Measurements from ENCODE around the gene SLC2A4.
A peak's percentile ranks its signal among the peaks of the same experiment; 100 is the strongest.

The SLC2A4 gene

DNA sequence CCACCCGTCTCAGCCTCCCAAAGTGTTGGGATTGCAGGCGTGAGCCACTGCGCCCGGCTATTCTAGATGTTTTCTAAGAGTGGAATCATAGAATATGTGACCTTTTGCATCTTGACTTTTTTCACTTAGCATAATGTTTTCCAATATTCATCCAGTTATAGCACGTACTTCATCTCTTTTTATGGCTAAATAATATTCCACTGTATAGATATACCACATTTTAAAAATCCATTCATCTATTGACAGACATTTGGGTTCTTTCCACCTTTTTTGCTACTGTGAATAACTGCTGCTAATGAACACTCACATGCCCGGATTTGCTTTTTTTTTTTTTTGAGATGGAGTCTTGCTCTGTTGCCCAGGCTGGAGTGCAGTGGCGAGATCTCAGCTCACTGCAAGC lies 22.7 kb downstream of the SLC2A4 start:
- no peak for FAIRE-seq
- no peak for DNase-seq (ENCODE audit: low spot score)

DNA sequence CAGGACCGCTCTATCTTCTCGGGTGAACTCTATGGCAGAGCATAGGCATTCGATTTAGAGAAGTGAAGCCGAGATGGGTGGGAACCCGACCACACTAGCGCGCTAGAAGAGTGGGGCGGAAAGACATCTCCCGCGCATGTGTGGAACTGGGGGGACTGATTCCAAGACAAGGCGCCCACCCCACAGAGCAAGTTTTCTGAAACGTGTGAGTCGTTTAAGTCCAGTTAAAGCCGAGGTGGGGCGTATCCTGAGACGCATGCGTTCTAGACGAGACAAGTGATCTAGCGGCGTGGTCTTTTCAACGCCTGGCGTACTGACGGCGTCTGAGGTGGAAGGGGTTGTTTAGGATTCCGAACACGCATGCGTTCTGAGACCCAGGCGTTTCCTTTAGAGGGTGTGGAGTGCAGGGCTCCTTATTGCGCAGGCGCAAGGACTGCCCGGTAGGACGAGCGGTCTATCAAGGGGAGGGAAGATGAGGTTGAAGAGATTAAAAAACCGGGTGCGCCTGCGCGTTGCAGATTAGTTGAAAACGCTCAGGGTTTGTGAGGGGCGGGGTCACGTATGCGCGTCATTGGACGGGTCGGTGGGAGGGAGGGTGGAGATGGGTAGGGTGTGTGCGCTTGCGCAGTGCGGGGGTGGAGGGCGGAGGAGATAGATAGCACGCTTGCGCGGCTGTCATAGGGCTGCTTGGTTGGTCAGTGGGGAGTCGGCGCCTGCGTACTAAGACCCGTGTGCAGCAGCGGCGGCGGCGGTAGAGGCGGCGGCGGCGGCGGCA lies 25.6 kb downstream of the SLC2A4 start, which contains the start of gene EIF5A:
Gene EIF5A (plus strand): TSS at position 718 of the 775 bp plus-strand sequence. CDS start 2,008 bp downstream, outside the sequence.
- peak; percentile 93 for FAIRE-seq

DNA sequence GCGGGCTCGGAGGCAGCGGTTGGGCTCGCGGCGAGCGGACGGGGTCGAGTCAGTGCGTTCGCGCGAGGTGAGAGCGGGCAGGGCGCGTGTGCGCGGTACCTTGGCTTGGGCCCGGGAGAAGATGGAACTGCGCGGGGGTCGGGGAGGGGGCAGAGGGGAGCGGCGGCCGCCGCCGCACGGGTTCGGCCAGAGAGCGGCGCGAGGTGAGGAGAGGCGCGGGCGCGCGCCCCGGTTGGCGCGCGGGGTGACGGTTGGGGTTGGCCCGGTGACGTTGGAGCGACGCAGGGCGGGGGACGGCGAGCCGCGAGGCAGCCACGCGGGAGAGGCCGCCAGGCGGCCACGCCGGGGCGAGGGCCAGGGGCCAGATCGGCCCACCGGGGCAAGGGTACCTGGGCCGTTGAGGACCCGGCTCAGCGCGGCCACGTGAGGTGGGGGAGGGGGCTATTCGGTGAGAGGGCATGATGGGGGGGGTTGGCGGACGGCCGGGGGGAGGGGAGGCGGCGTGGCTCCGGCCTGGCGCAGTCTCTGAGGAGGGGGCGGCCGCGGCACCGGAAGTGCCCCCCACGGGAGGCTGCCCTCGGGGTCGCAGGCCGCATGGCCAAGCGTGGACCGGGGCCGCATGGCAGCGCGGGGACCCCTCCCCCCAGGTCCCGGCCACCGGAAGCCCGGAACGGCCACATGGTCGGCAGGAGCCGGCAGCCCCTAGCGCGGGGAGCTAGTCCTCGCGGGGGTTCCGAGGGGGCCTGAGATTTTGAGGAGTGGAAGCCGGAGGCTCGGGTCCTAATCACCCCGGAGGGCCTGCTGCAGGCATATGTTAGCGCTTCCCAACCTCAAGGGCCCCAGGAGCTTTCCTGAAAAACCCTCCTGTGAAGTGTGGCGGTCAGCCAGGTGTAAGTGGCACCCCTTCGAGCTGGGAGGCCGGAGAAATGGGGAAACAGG lies 26.4 kb downstream of the SLC2A4 start:
- DNase-seq (ENCODE audit: low spot score) (peak; percentile 26), FAIRE-seq (no peak)

More for the DNA sequence above, 25.6 kb downstream of the SLC2A4 start, which contains the start of gene EIF5A:
- peak; percentile 94 for DNase-seq (ENCODE audit: low spot score)

DNA sequence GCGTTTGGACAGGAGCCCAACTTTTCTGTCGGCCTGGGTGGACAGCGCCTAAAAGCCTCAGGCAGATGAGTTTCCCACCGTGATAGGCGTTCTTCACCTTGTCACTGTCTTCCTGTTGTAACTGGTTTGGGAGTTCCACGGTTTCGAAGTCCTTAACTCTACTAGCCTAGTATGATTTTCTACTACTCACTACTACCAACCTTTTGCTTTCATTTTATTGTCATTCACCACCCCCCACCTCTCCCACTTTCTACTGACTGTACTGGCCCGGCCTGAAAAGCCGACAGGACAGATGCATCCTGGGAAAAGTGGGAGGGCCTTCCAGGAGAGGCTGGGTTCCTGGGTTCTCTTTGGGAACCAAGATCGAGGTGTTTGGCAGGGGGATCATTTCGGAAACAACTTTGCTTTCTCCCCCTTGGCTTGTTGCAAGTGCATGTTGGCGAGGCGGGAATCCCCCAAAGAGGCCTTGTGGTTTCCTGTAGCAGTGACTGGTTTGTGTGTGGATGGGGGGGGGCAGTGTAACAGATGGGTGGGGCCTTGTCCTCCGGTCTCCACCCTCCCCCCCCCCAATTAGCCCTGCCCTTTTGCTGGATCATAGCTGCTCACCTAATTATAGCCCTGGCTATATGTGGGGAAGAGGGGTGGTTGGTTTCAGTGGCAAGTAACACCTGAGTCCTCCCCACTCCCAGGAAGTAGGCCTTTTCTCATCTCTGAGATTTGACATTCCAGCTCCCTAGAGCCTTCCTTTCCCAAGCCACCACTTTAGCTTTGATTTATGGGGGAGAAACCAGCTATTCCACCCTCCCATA lies 27.3 kb downstream of the SLC2A4 start:
- DNase-seq (ENCODE audit: low spot score) (peak; percentile 67), FAIRE-seq (no peak)

DNA sequence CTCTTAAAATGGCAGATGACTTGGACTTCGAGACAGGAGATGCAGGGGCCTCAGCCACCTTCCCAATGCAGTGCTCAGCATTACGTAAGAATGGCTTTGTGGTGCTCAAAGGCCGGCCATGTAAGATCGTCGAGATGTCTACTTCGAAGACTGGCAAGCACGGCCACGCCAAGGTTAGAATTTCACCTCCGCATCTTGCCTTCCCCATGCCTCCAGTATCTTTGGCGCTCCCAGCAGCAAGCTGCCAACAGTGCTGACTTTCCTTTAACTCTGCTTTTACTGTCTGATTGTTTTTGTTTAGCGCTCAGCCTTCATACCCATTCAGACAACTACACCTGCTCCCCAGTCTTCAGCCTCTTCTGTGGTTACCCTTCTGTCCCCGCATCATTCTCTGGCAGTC lies 28.1 kb downstream of the SLC2A4 start:
- no peak for FAIRE-seq

DNA sequence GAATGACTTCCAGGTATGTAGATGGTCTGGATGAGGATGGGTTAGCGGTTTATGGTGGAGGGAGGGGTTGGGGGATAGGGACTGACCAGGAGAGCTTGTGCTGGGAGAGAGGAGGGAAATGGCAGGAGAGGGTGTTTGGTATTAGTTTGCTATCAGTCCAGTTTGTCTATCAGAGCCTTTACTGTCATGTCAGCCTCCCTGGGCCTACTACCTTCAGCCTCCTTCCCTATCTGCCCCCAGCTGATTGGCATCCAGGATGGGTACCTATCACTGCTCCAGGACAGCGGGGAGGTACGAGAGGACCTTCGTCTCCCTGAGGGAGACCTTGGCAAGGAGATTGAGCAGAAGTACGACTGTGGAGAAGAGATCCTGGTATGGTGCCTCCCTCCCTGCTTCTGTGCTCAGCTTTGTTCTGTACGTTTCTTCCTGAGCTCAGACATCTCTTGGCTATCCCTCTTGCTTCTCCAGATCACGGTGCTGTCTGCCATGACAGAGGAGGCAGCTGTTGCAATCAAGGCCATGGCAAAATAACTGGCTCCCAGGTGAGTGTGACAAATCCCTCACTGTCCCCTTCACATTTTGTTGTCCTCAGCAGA lies 29.7 kb downstream of the SLC2A4 start:
- FAIRE-seq (no peak), DNase-seq (ENCODE audit: low spot score) (no peak)

More for the DNA sequence above, 28.1 kb downstream of the SLC2A4 start:
- no peak for DNase-seq (ENCODE audit: low spot score)

DNA sequence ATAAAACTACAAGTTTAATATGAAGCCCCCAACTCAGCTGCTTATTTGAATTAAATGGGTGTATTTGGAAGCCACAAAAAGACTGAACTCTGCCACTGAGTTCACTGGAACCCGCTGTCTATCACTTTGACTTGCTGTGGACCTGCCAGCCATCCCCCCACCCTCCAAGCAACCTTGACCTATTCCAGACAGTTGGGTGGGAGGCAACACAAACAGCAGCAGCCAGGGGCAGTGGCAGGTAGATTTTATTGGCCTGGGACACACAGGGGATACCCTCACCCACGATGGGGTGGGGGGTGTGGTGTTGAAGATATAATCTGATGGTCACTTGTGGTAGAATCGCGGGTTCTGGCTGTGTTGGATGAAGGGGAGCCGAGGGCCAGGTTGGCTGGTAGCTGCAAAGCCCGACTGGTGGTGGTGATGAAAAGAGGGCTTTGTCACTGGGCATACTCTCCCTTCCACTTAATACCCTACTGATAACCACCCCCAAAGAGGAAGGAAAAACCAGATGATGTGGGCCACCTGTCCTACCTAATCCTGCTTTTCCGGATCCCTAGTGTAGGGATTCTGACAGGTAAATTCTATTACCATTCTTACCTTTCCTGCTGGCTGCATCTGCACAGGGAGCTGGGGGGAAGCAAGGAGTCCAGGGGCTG lies 31.0 kb downstream of the SLC2A4 start:
- FAIRE-seq (no peak), DNase-seq (ENCODE audit: low spot score) (no peak)

DNA sequence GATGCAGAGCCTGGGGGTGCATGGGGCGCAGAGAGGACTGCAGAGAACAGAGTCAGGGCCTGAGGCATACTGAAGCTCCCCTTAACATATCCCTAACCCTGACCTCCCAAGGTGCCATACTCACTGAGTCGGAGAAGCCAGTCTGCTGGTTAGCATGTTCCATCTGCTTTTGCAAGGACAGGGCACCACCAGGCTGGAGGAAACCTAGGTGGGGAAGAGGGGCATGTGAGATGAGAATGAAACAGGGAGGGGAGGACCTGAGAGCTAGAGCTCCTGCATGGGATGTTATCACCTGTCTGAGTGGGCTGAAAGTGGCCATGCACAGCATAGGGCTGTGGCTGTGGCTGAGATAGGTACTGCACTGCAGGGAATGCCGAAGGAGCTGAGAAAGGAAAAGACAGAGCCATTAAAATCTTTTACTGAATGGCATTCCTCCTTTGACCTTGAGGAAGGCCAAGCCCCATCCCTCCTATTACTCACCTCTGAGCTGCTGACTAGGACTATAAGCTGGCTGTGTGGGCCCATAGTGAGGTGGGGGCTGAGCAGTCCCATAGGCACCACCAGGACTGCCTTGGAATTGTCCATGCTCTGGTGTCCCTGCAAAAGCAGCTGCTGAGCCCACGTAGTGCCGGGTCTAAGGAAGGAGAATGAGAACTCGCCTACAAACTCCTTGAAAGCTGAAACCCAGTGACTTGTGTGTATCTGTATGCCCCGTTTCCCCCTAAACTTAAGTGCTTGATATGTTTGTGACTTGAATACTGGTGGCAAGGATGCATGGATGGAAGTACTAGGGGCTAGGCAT lies 31.8 kb downstream of the SLC2A4 start:
- no peak for FAIRE-seq
- DNase-seq (ENCODE audit: low spot score) = no peak

DNA sequence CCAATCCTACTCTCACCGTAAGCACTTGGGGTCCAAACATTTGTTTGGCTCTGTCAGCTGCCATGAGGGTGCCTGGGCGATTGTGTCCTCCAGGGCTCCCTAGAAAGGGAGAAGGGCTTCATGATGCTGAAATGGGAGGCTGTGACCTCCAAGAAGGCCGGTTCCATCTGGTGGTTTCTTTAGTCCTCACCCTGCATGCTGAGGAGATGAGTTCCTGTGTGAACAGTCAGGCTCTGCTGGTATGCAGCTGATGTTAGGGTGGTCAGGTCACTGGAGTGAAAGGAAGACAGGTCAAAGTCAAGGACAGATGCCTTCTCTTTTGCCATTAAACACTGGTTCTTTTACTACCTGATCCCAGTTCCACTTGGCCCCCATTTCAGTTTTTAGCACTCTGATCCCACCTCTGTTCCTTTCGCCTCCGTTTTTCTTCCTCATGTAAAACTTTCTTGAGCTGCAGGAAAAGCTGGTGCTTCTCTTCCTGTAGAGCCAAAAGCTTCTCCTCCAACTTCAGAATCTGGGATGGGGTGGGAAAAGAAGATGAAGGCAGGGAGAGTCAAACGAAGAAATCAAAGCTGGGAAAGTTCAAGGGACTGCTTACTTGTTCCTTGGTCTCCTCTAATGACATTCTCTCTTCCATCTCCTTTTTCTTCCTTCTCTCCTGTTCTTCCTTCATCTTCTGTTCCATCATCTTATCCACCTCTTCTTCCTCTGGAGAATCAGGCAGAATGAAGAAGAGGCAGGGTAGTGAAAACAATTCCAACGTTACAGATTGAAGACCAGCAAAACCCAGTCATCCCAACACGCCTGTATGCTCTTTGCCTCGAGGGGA lies 32.6 kb downstream of the SLC2A4 start:
- FAIRE-seq (no peak), DNase-seq (ENCODE audit: low spot score) (no peak)

DNA sequence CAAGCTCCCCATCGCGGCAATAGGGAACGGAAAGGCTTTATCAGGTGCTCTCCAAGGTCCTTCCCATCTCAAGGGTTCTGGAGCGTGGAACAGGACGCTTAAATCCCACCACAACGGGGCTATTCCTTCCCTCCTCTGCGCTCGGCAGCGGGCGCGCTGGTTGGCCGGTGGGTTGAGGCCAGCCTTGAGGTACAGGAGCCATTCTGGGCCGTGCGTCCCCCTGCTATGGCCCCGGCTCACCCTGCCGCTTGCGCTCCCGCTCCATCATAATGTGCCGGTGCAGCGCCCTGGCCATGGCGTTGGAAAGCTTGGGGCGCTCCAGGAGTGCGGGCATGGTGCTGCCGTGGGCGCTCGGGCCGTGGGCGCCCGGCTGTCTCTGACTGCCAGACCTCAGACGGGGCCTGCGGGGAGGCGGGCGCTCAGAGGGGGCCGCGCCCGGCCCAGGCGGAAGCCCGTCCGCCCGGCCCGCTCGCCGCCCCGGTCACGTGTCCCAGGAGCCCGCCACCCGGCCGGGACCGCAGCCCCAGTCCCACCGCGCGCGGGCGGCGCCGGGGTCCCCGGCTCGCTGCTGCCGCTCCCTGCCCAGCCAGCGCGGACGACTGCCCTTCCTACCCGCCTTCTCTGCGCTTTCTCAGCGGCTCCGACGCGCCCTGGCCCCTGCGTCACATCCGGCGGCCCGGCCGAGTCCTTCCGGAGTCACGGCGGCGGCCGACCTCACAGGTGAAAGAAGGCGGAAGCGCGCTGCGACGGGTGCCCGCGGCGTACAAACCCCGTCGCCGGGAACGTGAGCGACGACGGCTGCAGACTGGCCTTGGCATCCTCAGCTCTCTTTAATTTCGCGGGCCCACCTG lies 33.4 kb downstream of the SLC2A4 start, which contains the start of gene GPS2:
Gene GPS2 (minus strand): TSS at position 642 of the 851 bp plus-strand sequence. CDS start 308 bp downstream, at position 334.
- FAIRE-seq = peak; percentile 50

DNA sequence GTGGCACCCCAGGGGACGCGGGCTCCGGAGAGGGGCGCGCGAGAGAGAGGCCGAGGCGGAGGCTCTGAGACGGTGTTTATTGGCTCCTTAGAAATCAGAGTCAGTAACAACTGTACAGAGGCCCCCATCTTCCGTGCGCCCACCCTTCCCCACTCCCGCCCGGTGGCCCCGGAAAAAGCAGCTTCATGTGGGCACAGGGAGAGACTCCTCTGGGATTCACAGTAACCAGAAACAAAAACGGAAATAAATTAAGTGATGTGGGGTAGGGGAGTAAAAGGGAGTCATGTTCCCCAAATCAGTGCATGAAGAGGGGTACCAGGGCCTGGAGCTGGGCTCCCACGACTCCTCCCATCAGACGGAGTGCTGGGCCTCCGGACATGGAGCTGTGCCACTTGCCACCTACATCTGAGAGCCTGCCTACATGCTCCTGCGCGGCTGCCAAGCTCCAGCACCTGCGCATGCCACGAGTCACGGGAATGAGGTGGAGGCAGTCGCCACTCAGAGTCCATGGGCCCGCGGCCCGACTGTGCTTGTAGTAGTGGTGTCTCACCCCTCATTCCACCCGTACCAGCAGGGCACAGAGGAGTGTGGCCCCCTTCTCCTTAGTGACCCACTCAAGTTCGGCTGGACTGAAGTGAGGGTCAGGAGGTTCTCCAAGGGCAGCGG lies 34.2 kb downstream of the SLC2A4 start:
- no peak for FAIRE-seq

More for the DNA sequence above, 33.4 kb downstream of the SLC2A4 start, which contains the start of gene GPS2:
- peak; percentile 88 for DNase-seq (ENCODE audit: low spot score)

DNA sequence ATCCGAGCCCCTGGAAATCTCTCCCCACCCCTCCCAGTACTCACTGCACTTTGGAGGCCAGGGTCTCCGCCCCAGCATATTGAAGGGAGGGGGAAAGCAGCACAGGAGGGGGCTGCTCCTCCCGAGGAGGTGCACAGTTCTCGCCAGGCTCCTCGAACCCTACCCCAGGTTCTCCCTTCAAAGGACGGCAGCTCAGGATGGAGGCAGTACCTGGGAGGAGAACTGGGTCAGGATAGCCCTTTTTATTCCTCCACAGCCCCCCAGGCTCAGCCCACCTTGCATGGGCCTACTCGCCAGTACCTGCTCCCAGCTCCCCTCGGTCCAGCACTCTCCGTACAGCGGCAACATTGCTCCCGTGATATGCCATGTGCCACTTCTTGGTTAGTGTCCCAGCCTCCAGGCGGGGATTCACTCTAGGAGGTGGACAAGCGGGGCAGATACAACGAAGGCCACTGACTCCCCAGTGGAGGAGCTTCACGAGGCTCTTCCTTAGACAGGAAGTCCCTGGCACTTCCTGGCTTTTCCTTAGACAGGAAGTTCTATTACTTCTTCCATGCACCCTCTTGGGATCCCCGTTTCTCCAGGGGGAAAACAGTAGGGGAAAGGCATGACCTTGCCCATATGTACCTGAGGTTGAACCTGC lies 35.8 kb downstream of the SLC2A4 start:
- FAIRE-seq (no peak), DNase-seq (ENCODE audit: low spot score) (no peak)

More for the DNA sequence above, 34.2 kb downstream of the SLC2A4 start:
- DNase-seq (ENCODE audit: low spot score) = no peak

DNA sequence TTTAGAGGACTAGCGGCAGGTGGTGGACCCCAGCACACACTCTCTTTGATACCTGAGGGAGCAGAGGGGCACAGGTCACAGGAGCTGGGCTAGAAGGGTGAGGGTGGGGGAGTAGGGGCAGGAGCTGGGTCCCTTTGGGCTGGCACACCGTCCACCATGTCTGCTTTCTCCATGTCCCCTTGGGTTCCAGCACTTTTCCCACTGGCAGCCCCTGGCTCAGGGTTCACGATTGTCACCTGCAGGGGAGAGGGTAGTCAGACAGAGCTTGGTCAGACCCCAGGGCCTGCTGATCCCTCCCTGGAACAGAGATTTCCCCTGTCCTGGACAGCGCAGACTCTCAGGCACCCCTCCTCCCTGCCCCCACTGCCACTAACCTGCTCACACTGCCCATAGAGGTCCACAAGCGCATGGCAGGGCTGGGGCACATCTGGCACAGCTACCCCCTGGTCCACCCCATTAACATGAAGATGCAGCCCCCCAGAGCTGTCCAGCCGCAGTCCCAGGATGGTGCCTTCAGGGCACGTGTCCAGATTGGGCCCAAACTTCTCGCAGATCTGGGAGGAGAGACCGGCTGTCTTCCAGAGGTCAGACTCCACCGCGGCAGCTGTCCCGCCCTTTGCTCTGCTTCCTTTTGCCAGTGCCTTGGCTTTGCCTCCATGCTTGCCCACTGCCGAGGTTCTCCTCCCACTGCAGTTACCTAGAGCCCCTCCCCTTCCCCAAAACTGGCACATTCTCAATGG lies 36.8 kb downstream of the SLC2A4 start:
- FAIRE-seq = no peak
- DNase-seq (ENCODE audit: low spot score) = no peak

DNA sequence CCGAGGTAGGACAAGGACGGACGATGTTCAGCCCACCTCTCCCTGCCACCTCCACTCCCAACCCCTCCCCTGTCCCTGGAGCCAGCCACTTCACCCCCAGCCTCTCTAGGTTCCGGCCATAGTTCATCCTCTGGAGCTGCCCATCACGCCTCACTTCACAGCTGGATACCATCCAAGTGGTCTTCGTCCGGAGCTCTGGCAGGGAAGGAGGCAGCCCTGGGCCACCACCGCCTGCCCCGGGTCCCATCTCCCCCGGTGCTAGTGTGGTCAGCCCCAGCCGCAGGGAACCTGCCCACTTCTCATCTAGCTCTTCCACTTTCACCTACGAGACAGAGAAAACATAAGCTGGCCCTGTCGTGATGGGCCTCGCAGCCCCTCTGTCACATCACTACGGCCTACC lies 39.9 kb downstream of the SLC2A4 start:
- DNase-seq (ENCODE audit: low spot score) (no peak), FAIRE-seq (no peak)

DNA sequence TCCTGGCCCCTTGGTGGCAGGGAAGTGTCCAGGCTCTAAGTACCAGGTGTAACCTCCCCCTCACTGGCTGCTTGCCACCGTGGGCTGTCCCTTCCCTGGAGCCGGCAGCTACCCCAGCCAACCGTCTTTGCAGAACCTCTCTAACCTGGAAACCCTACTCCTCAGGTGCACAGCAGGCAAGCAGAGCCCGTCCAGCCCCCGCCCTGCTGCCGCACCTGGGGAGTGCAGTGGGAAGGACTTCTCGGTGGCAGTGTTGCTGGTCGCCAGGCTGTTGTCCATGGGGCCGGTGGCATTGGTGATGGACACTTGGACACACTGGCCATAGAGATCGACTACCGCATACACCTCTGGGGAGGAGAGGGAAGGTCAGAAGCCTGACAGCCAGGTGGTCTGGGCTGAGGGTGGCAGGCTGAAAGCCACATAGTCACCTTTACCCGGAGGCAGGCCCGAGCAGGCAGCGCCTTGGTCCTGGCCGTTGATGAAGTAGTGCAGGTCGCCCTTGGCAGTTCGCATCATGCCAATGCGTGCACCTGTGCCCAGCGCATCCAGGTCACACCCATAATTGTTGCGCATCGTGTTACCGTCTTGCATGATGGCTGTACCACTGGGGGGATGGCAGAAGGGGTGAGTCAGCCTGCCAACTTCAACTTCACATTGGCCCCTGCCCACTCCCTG lies 41.1 kb downstream of the SLC2A4 start:
- FAIRE-seq = no peak
- no peak for DNase-seq (ENCODE audit: low spot score)

All from urothelium cell line (cell line).